PFSK-1 (cell line): ENCODE data around the gene ZNF385C.

Experiments
- FOXP2 ChIP-seq: optimal IDR thresholded peaks from 2 replicates; pipeline ENCODE3; 2011; ENCODE audit warnings: borderline replicate concordance, control low read depth, inconsistent platforms; ENCODE audit not compliant: insufficient read depth; ENCODE audit errors: extremely low read length, extremely low read depth
- POLR2AphosphoS5 ChIP-seq: IDR thresholded peaks from 2 replicates; pipeline ENCODE4 v1.6.1; 2012; ENCODE audit warnings: low read depth, mild to moderate bottlenecking, control low read depth, low read length, moderate library complexity
- REST ChIP-seq, 2 experiments: IDR thresholded peaks; 2 replicates each; pipeline versions ENCODE4 v1.6.1 to v1.8.0; 2011 to 2012; ENCODE audit warnings: low read depth in 2 of 2, low read length in 2 of 2, control low read depth in 1 of 2, inconsistent platforms in 1 of 2, mild to moderate bottlenecking in 1 of 2, moderate library complexity in 1 of 2; ENCODE audit not compliant: insufficient read depth in 1 of 2
- SIN3A ChIP-seq: IDR thresholded peaks from 2 replicates; pipeline ENCODE4 v1.6.1; 2012; ENCODE audit warnings: mild to moderate bottlenecking, low read length, moderate library complexity, borderline replicate concordance; ENCODE audit not compliant: insufficient read depth
- TAF1 ChIP-seq: IDR thresholded peaks from 2 replicates; pipeline ENCODE4 v1.6.1; 2012; ENCODE audit warnings: low read length, control low read depth, borderline replicate concordance; ENCODE audit not compliant: insufficient read depth

ZNF385C gene

GRCh38 chr17:41998497-41998896, 99.8 kb downstream of the ZNF385C start:
- TF ChIP-seq POLR2AphosphoS5 (no peak), FOXP2 (no peak), SIN3A (no peak), REST (IDR thresholded peaks at IDR 0.05; ENCODE audit: insufficient read depth in 1 of 2, low read depth in 2 of 2, low read length in 2 of 2) (no peak), TAF1 (no peak)

DNA sequence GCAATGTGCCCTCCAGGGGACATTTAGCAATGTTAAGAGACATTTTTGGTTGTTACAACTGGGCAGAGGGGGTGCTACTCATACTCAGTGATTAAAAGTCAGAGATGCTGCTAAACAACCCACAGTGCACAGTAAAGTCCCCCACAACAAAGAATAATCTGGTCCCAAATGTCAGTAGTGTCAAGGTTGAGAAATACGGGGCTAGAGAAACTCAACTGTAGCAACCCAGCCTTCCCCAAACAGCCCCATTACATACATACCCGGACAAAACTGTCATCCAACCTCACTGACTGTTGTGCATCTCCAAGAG, 101.5 kb downstream of the ZNF385C start:
- TF ChIP-seq SIN3A (no peak), REST (IDR thresholded peaks at IDR 0.05; ENCODE audit: insufficient read depth in 1 of 2, low read depth in 2 of 2, low read length in 2 of 2) (no peak), TAF1 (no peak), POLR2AphosphoS5 (no peak)

- TF ChIP-seq SIN3A: no peak
- no peak for TF ChIP-seq REST (IDR thresholded peaks at IDR 0.05; ENCODE audit: insufficient read depth in 1 of 2, low read depth in 2 of 2, low read length in 2 of 2)
- no peak for TF ChIP-seq TAF1
- no peak for TF ChIP-seq FOXP2
- TF ChIP-seq POLR2AphosphoS5: no peak
These were observed 105.7 kb downstream of the ZNF385C start for GRCh38 chr17:41992576-41992975.

DNA sequence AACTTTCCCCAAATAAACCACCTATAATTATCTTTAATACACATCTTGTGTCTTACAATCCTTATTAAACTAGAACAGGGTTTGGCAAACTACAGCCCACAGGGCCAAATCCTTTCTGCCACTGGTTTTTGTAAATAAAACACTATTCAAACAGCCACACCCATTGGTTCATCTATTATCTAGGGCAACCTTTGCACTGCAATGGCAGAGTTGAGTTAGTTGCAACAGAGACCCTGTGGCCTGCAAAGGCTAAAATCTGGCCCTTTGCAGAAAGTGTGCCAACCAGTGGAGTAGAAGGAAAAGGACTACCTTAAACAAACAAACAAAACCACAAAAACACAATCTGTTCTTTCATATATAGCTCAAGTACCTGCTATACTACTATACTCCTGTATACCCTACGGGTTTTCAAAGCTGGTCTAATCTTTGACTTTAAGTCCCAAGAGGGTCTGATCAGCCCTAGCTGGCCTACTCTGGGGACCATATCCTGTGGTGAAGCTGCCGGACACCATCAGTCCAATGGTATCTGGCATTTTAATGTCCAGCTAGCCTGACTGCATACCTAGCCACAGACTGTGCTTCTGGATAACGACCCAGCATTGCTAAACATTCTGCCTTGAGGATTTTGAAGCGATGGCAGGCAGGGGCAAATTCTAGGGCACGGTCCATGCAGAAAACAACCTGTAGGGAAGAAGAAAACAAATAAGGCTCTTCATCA, 108.4 kb downstream of the ZNF385C start:
- TF ChIP-seq POLR2AphosphoS5 (no peak), FOXP2 (no peak)

GRCh38 chr17:41988418-41988817, 109.9 kb downstream of the ZNF385C start:
- TF ChIP-seq SIN3A (no peak), TAF1 (no peak), REST (IDR thresholded peaks at IDR 0.05; ENCODE audit: insufficient read depth in 1 of 2, low read depth in 2 of 2, low read length in 2 of 2) (no peak), FOXP2 (no peak), POLR2AphosphoS5 (no peak)
